GM18519 (cell line): ENCODE measurements around the gene DMRT3.
A peak's percentile ranks its signal among the peaks of the same experiment; 100 is the strongest.
"Not testable (repeated sequence)": the region's sequence is repeated elsewhere in the genome, so short reads cannot be mapped to it uniquely, and the experiment has no call there.

ENCODE experiments used
- ATAC-seq: cut with Tn5 transposase; IDR thresholded peaks from one replicate; pipeline ENCODE4 v1.9.1; 2021; ENCODE audit warnings: mild to moderate bottlenecking, moderate library complexity; ENCODE audit not compliant: unreplicated experiment, low FRiP score

DMRT3 gene

DNA sequence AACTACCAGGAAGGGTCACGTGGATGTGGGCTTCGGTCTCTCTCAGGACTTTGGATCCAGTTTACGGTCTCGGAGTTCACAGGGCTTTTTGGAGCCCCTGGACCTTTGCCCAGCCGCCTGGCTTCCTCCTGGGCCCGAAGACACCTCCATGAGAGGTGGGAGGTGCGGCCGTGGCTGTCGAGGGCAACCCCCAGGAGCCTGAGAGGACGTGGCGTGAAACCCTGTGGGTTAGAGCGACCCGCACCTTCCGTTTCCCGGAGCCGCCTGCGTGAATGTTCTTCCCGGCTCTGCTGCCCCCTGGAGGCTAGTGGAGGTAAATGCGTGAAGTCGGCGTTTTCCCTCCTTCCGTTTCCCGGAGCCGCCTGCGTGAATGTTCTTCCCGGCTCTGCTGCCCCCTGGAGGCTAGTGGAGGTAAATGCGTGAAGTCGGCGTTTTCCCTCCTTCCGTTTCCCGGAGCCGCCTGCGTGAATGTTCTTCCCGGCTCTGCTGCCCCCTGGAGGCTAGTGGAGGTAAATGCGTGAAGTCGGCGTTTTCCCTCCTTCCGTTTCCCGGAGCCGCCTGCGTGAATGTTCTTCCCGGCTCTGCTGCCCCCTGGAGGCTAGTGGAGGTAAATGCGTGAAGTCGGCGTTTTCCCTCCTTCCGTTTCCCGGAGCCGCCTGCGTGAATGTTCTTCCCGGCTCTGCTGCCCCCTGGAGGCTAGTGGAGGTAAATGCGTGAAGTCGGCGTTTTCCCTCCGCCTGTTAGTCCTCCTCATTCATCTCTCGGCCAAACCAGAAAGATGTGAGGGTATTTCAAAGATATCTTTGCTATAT lies 22.1 kb downstream of the DMRT3 start:
- not testable (repeated sequence) for ATAC-seq

DNA sequence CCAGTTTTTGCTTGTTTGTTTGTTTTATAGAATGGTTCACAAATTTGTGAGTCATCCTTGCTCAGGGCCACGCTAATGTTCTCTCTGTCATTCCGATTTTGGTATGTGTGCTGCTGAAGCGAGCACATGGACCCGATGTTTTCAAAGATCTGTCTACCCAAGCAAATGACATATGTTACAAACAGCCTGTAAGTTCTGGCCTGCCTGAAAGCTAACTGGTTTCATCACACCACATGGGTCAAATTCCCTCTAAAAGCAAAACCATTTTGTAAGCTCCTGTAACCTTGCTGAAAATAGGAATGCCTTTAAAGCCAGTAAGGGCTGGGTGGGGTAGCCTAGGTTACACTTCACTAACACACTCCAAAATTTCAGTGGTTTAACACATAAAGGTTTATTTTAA lies 25.4 kb downstream of the DMRT3 start:
- ATAC-seq, result no peak

DNA sequence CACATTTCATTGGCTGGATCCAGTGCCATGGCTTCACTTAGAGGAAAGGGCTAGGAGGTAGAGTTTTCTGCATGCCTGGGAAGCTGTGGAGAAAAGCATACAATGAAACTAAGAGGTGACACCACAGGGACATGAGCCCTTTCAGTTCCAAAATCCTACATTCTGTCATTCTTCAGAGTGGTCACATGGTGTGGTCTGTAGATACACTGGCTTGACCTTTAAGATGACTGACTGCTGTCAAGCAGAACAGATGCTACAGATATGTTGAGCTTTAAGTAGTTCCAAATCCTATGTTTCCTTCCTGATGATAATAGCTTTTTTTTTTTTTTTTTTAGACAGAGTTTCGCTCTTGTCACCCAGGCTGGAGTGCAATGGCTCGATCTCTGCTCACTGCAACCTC lies 26.2 kb downstream of the DMRT3 start:
- no peak for ATAC-seq

DNA sequence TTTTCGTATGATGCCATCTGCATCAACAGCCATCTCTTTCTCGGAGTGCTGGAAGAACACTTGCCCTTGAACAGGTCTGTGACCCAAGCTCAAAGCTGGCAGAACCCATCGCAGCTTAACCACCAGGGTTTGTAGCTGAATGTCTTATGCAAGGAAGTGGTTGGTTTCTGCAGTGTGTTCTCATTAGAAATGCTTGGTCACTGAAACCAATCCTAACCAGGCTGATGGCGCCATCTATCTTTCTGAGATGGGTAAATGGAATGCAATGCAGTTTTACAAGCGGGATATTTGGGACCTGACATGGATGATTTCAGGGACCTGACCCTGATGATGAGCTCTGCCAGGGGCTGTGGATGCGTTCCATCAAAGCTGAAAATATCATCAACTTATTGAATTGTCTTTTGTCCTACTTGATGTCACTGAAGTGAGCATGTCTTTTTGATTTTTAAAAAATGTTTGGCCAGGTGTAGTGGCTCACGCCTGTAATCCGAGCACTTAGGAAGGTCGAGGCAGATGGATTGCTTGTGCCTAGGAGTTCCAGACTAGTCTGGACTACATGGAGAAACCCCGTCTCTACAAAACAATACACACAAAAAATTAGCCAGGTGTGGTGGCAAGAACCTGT lies 28.7 kb downstream of the DMRT3 start:
- ATAC-seq, result peak; percentile 57

DNA sequence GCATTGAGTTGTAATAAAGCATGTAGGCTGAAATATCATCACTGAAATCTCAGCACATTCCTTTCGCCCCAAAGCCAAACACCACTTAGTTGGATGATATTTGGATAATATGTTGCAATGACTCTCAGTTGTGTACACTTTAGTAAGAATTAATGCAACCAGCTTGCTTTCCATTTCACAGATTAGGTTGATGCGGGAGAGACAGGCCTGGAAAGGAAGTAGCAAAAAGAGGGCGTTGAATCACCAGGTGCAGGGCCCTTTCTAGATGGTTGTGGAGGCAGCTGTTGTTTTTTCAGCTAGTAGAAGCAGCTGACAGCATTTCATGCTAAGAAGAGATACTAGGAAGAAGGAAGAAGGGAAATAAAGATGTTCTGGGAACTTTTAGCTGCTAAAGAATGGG lies 30.9 kb downstream of the DMRT3 start:
- no peak for ATAC-seq

DNA sequence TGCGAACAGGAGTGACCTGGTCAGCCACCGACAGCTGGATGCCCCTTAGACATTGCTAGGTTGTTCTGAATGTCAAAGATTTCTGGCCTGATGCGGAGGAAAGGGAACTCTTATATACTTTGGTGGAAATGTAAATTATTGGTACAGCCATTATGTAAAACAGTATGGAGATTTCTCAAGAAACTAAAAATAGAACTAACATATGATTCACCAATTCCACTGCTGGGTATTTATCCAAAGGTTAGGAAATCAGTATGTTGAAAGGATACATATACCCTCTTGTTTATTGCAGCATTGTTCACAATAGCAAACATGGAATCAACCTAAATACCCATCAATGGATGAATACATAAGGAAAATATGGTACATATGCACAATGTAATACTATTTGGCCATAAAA lies 31.8 kb downstream of the DMRT3 start:
- ATAC-seq, result no peak

DNA sequence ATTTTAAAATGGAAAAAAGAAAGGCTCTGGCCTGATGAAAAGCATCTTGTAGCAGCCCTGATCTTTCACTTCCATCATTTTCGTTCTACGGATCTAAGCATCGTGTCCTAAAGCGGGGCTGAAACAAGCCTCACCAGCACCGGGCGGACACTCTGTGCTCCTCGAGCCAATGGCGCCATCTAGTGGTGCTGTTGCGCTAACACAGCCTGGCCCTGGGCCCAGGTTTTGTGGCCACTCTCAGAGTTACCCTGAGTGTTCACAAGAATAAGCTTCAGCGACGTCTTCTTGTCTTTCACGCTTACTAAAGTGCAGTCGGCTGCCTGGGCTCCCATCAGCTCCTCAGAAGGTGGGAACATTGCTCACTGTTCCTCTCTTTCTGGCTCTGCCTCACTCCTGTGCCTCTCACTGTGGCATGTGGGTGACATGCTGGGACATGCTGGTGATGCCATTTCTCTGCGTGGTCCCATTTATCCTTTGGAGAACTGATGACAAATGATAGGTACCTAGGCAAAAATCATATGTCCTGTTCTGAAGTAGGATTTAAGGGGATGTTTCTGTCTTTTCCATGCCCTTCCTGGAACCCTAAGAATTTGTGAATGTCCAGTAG lies 32.7 kb downstream of the DMRT3 start:
- peak; percentile 89 for ATAC-seq

DNA sequence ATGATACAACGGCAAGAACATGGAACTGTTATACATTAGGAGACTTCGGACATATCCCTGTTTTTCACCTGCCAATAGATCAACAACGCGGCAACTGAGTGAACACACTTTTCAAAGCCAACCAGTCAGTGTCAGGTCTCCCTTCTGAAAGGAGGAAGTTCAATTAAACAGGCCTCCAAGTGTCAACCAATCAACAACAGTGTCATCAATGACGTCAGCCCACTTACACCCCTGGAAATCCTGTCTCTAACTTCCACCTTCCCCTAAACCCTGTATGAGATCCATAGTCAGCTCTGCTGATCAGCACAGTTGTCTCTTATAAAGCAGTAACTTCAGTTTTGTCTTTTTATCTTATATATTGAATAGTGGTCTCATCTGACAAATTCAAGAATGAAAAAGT lies 36.6 kb downstream of the DMRT3 start:
- no peak for ATAC-seq

DNA sequence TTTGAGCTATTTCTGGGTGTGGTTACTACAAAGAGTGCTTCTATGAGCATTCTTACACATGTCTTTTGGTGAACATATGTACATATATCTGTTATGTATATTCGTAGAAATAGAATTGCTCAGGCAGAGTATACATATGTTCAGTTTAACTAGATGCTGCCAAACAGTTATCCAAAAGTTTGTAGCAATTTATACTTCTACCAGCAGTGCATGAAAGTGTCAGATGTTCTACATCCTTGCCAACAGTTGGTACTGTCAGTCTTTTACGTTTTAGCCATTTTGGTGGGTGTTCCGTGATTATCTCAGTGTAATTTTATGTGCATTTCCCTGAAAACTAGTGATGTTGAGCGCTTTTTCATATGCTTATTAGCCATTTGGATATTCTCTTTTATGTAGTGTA lies 37.8 kb downstream of the DMRT3 start:
- ATAC-seq, result no peak

DNA sequence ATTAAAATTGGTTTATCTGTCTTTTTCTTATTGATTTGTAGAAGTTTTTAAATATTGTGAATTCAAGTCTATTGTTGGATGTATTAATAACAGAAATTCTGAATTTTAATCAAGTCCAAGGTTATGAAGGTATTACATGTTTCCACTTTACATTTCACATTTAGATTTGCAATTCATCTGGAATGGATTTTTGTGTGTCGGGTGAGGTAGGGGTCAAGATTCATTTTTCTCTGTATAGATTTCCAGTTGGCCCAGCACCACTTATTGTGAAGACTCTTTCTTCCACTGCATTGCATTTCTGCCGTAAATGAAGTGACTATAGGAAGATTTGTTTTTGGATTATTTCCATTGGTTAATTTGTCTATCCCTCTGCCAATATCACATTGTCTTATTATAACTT lies 38.2 kb downstream of the DMRT3 start:
- ATAC-seq, result no peak

DNA sequence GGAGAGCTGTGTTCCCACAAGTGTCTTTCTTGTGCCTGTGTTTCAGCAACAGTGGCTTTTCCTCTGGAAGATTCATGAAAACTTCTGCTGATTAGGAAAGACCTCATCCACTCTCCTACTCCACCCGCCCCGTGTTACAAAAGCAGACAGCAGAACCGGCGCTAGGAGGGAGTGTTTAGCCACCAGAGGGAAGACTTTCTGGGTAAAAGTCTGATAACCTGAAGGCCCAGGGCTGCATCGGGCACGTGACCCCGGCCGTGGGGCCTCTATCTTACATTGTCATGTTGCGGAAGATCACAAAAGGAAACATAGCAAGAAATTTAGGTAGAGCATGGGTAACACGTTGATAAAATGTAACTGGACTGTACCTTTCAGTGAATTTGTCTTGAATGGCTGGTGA lies 41.7 kb downstream of the DMRT3 start:
- ATAC-seq, result no peak

DNA sequence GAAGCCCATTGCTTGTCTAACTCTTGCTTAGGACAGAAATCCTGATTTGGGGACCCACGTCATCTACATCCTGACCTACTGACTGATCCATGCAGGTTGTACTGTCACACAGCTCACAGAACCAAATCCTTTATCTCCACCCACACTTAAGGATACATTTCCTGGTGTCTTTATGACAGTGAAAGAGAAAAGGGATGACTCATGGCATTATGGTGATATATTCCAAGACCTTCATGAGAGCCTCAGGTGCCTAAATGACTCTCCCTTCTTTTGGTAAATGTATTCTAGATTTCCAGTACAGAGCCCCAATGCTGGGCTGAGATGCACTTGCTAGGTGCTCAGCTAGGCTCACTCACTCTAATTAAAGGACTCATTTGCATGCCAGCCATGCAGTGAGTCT lies 47.7 kb downstream of the DMRT3 start:
- no peak for ATAC-seq

DNA sequence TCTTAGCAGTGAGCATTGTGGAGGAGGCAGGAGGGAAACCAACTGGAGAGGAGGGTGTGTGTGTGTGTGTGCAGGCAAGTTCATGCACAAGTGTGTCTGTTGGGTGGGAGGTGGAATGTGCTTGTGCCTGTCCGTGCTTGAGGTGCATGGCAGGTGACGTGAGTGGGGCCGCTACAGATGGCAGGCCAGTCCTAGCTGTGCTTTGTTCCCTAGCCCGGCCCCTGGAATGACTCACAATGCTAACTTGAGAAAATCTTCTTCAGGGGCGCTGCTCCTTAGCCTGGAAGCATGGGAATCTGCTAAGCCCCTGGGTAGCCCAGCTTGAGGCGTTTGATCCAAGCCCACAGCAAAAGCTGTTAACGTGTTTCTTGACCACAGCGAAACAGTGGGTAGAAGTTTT lies 48.7 kb downstream of the DMRT3 start:
- ATAC-seq, result no peak

DNA sequence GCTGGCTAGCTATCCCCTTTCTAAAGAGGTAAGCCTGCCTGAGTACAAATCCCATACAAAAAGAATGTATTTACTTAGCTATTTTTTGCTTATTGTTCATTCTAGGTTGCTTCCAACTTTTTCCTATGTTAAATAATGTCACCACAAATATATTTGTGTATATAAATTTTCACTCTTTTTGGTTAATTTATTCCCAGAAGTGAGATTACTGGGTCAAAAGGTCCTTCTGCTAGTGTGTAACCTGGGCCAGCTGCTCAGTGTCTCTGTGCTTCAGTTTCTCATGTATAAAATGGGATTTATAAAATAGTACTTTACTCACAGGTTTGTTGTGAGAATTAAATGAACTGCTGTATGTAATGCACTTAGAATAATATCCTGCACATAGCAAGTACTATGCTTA lies 49.8 kb downstream of the DMRT3 start:
- no peak for ATAC-seq

DNA sequence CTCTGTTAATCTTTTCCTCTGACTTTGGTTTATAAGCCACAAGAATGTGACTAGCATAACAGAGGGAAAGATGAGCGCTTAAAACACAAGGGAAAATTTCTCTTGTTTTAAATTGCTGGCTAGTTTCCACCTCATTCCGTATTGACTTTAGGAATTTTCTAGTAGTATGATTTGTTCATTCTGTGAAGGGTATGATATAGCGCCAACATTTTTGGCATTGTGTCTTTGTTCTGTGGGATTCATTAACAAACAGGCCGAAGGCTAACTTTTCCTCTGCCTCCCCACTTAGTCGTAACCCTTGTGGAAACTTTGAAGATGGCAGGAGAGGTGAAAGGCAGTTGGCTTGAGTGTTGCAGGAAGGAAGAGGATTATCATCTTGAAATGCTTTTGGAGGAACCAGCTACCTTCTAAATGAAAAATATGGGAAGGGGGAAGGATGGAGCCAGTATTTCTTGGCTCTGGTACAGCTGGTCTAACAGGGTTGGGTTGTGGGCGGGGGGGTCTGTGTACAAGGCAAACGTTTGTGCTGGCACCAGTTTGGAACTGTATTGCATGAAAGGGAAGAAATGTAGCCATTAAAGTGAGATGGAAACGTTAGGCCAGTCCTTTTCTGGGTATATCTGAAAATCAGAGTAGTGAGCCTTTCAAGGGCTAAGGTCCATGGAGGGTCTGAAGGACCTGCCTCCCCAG lies 52.2 kb downstream of the DMRT3 start:
- no peak for ATAC-seq

DNA sequence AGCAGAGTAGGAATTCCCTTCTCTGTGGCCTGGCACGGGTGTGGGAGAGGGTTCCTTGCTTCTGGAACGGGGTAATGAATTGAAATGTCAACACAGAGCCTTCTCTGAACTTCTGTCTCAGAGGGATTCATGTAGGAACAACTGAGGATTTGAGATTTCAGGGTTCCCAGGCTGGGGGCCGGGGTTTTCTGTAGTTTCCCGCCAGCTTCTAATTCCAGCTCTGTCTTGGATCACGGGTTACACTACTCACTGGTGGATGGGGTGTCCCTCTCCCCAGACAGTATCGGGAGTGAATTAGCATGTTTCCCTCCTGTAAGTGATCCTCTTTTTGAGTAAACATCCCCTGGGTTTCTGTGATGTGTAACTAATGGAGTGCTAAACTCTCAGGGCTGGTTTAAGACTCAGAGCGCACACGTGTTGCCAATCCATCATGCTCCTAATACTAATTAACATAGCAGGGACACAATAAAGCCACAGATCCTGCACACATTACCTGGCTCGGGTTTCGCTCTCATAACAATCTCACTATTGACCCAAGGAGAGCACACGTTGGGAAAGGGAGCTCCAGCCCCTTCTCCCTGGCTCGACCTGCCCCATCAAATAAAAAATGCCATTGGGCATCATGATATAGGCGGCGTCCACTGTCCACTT lies 55.6 kb downstream of the DMRT3 start:
- ATAC-seq, result no peak

DNA sequence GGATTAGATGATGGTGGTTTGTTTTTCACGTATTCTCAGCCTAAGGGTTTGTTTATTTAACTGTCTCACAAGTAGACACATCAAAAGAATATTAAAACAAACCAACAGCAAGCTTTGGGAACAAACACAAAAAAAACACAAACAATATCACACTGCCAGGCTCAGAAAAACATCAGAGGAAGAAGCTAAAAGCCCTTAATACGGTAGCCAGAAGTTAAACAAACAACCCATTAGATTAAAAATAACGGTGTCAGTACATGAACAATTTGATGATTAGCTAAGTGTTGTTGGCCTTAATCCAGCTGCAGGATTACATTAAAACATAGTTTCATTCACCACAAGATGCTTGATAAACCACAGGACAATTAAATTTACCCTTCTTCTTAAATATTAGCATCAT lies 57.8 kb downstream of the DMRT3 start:
- ATAC-seq, result no peak

DNA sequence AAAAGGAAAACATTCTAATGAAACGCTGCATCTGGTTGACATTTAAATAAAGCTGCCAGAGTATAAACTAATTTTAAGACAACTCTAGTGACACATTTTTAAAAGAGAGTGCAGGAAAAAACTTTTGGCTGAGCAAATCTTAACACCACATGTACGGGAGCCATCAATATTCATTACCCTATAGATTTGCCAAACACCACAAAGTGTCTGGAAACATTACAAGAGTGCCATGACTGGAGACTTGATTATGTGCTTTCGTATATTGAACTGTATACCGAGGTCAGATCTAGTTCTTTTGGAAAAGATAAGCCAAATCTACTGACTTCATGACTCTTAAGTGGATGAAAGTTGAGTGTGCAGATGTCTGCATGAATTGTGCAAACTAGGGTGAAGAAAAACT lies 63.1 kb downstream of the DMRT3 start:
- no peak for ATAC-seq
